OCI-LY1 (cell line): ENCODE results near the gene SUGCT.

Source experiments
- H2AFZ ChIP-seq: fragments of 200-600 bp; sonication (generic), shearing (Covaris generic); 2 replicates; pipeline ENCODE4 v1.6.0; 2014; ENCODE audit warnings: antibody characterized with exemption, mild to moderate bottlenecking, low read length
- H3F3A ChIP-seq: fragments of 200-600 bp; sonication (generic), shearing (Covaris generic); 2 replicates; pipeline ENCODE4 v1.6.0; 2014; ENCODE audit warnings: mild to moderate bottlenecking, antibody characterized with exemption, low read length, moderate library complexity; ENCODE audit not compliant: insufficient read depth
- H3K27ac ChIP-seq: fragments of 200-600 bp; sonication (generic); 2 replicates; pipeline ENCODE4 v1.5.1; 2014; ENCODE audit warnings: low read length, mixed run types, mild to moderate bottlenecking, low read depth; ENCODE audit not compliant: poor library complexity, severe bottlenecking
- H3K27me3 ChIP-seq: fragments of 200-600 bp; sonication (generic); 2 replicates; pipeline ENCODE4 v1.6.0; 2014; ENCODE audit warnings: antibody characterized with exemption, mild to moderate bottlenecking, low read length, moderate library complexity; ENCODE audit not compliant: insufficient read depth
- H3K36me3 ChIP-seq: fragments of 200-600 bp; sonication (generic); 2 replicates; pipeline ENCODE4 v1.6.1; 2014; ENCODE audit warnings: mild to moderate bottlenecking, antibody characterized with exemption, low read length, moderate library complexity, mixed read lengths; ENCODE audit not compliant: insufficient read depth
- H3K4me1 ChIP-seq: fragments of 200-600 bp; sonication (generic); 2 replicates; pipeline ENCODE4 v1.5.1; 2014; ENCODE audit warnings: mild to moderate bottlenecking, low read length, moderate library complexity; ENCODE audit not compliant: insufficient read depth, severe bottlenecking
- H3K4me2 ChIP-seq: fragments of 200-600 bp; sonication (generic), shearing (Covaris generic); 2 replicates; pipeline ENCODE4 v1.6.1; 2014; ENCODE audit warnings: low read length
- H3K4me3 ChIP-seq: fragments of 200-600 bp; sonication (generic); 2 replicates; pipeline ENCODE4 v1.5.1; 2014; ENCODE audit warnings: low read length, low read depth, mild to moderate bottlenecking, mixed read lengths; ENCODE audit not compliant: poor library complexity, severe bottlenecking
- H3K79me2 ChIP-seq: fragments of 200-600 bp; shearing (Covaris generic); 2 replicates; pipeline ENCODE4 v1.6.1; 2016; ENCODE audit warnings: mixed run types, low read length, mixed read lengths; ENCODE audit not compliant: insufficient read depth
- H3K9ac ChIP-seq: fragments of 200-600 bp; sonication (generic), shearing (Covaris generic); 2 replicates; pipeline ENCODE4 v1.6.1; 2014; ENCODE audit warnings: mild to moderate bottlenecking, low read length, mixed read lengths
- H3K9me2 ChIP-seq: fragments of 200-600 bp; sonication (generic), shearing (Covaris generic); 2 replicates; pipeline ENCODE4 v1.6.1; 2014; ENCODE audit warnings: low read depth, mild to moderate bottlenecking, low read length, mixed read lengths
- H3K9me3 ChIP-seq: fragments of 200-600 bp; shearing (Covaris generic); 2 replicates; pipeline ENCODE4 v1.6.1; 2014; ENCODE audit warnings: low read length, mixed read lengths
- H4K20me1 ChIP-seq: fragments of 200-600 bp; sonication (generic), shearing (Covaris generic); 2 replicates; pipeline ENCODE4 v1.6.0; 2016; ENCODE audit warnings: mild to moderate bottlenecking, low read length; ENCODE audit not compliant: insufficient read depth
- EZH2 ChIP-seq: fragments of 200-600 bp; sonication (generic), shearing (Covaris generic); IDR thresholded peaks from 2 replicates; pipeline ENCODE4 v1.8.0; 2017; ENCODE audit warnings: borderline replicate concordance, mixed run types, mild to moderate bottlenecking, antibody characterized with exemption, low read length, moderate library complexity, mixed read lengths
- TF ChIP-seq, protein P1 (sequence below): fragments of 200-600 bp; sonication (generic), shearing (Covaris generic); IDR thresholded peaks from 2 replicates; pipeline ENCODE4 v1.5.1; 2017; ENCODE audit warnings: mild to moderate bottlenecking, antibody characterized with exemption, low read length, moderate library complexity, mixed read lengths

Gene SUGCT

GRCh38 chr7:40134428-40135316, at the start of gene SUGCT, which contains the start of gene MPLKIP:
Gene SUGCT (plus strand): TSS chr7:40135005.
Gene MPLKIP (minus strand): TSS chr7:40134622. CDS start chr7:40134567, 55 bp downstream.
- H3K27me3 ChIP-seq, result no peaks in the 10 kb centered on the region; the same call in 1 of the 2 replicates
- TF ChIP-seq, protein P1, sequence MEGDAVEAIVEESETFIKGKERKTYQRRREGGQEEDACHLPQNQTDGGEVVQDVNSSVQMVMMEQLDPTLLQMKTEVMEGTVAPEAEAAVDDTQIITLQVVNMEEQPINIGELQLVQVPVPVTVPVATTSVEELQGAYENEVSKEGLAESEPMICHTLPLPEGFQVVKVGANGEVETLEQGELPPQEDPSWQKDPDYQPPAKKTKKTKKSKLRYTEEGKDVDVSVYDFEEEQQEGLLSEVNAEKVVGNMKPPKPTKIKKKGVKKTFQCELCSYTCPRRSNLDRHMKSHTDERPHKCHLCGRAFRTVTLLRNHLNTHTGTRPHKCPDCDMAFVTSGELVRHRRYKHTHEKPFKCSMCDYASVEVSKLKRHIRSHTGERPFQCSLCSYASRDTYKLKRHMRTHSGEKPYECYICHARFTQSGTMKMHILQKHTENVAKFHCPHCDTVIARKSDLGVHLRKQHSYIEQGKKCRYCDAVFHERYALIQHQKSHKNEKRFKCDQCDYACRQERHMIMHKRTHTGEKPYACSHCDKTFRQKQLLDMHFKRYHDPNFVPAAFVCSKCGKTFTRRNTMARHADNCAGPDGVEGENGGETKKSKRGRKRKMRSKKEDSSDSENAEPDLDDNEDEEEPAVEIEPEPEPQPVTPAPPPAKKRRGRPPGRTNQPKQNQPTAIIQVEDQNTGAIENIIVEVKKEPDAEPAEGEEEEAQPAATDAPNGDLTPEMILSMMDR, result peak; percentile 98
- TF ChIP-seq EZH2, result no peak
- peak within 1 kb of the TSS; percentile 87 for H3K9ac ChIP-seq
- H3K4me3 ChIP-seq, result peak within 1 kb of the TSS; percentile 84
- no peaks in the 10 kb centered on the region for H3K9me2 ChIP-seq
- peaks cover 21% of the 10 kb centered on the region for H3K4me1 ChIP-seq
- peak within 1 kb of the TSS; percentile 63 for H3K4me2 ChIP-seq
- peak within 1 kb of the TSS; percentile 67 for H3K27ac ChIP-seq
- H3F3A ChIP-seq, result no peaks in the 10 kb centered on the region
- peaks cover 32% of the 10 kb centered on the region for H3K36me3 ChIP-seq
- H3K79me2 ChIP-seq, result peaks cover 42% of the 10 kb centered on the region
- no peaks in the 10 kb centered on the region for H3K9me3 ChIP-seq
- no peak within 1 kb of the TSS for H2AFZ ChIP-seq
- 0 out of 2 replicates have a peak, but pooled peaks cover 3% of the 10 kb centered on the region for H4K20me1 ChIP-seq

- Histone ChIP-seq H3K9me3 (no peaks in the 10 kb centered on the region), H3F3A (no peaks in the 10 kb centered on the region), H3K27ac (no peak overlapping the region), H2AFZ (no peak overlapping the region), H3K4me3 (no peak overlapping the region), H3K36me3 (peaks cover 82% of the 10 kb centered on the region), H3K9me2 (no peaks in the 10 kb centered on the region), H4K20me1 (no peaks in the 10 kb centered on the region), H3K79me2 (no peaks in the 10 kb centered on the region), H3K27me3 (no peaks in the 10 kb centered on the region), H3K4me2 (no peak overlapping the region), H3K9ac (no peak overlapping the region), H3K4me1 (no peaks in the 10 kb centered on the region)
- TF ChIP-seq, protein P1, result no peak
- TF ChIP-seq EZH2, result no peak
Observed at GRCh38 chr7:40092182-40092581, 42.6 kb upstream of the SUGCT start.

GRCh38 chr7:40093631-40094350, 41.0 kb upstream of the SUGCT start:
- Histone ChIP-seq H3K4me3 (no peak overlapping the region), H3K27me3 (no peaks in the 10 kb centered on the region), H3K9ac (no peak overlapping the region), H2AFZ (no peak overlapping the region), H3K9me2 (no peaks in the 10 kb centered on the region), H4K20me1 (no peaks in the 10 kb centered on the region), H3F3A (no peaks in the 10 kb centered on the region), H3K27ac (no peak overlapping the region), H3K4me2 (no peak overlapping the region), H3K9me3 (no peaks in the 10 kb centered on the region), H3K36me3 (peaks cover 72% of the 10 kb centered on the region), H3K4me1 (no peaks in the 10 kb centered on the region), H3K79me2 (no peaks in the 10 kb centered on the region)
- TF ChIP-seq EZH2, result no peak
- TF ChIP-seq, protein P1, result no peak
